Fibroblast of skin of abdomen (primary cell): ENCODE data around the gene TSPYL2. TPM values are rescaled to one million over a fixed set of nuclear protein-coding genes. Genes with fewer than 3 reads are reported as not detected.
A peak's percentile ranks its signal among the peaks of the same experiment; 100 is the strongest.

ENCODE experiments used
- DNase-seq: peaks from one replicate; pipeline ENCODE4 v3.0.0-alpha.2; 2013
- polyA plus RNA-seq, 2 experiments: library from polyadenylated mRNA; unstranded; fragments of 120-200 nt; gene quantifications; one replicate each; pipeline ENCODE4 v1.2.1, GENCODE V29; 2013; ENCODE audit not compliant: insufficient read length in 2 of 2

The TSPYL2 gene
- polyA plus RNA-seq (2013, experiment 1 of 2; ENCODE audit: insufficient read length) = 26.3 TPM
- polyA plus RNA-seq (2013, experiment 2 of 2; ENCODE audit: insufficient read length) = 23.8 TPM

GRCh38 chrX:53081925-53082772 lies at the start of gene TSPYL2:
Gene TSPYL2 (plus strand): TSS chrX:53082367. CDS start chrX:53082499, 132 bp downstream.
- DNase-seq = peak; percentile 99

GRCh38 chrX:53036149-53036548 lies 46.0 kb upstream of the TSPYL2 start:
- DNase-seq = no peak

- no peak for DNase-seq
Observed at GRCh38 chrX:53039236-53039635, 42.9 kb upstream of the TSPYL2 start.

GRCh38 chrX:53044995-53045394 lies 37.2 kb upstream of the TSPYL2 start:
- DNase-seq = no peak

GRCh38 chrX:53047228-53047627 lies 34.9 kb upstream of the TSPYL2 start:
- DNase-seq = no peak

GRCh38 chrX:53048169-53049126 lies 33.7 kb upstream of the TSPYL2 start, which contains the start of gene GPR173:
Gene GPR173 (plus strand): TSS chrX:53048789. CDS start chrX:53076622, 27,833 bp downstream.
- peak; percentile 77 for DNase-seq

- DNase-seq = no peak
Observed at GRCh38 chrX:53049127-53049517, 33.0 kb upstream of the TSPYL2 start.

DNA sequence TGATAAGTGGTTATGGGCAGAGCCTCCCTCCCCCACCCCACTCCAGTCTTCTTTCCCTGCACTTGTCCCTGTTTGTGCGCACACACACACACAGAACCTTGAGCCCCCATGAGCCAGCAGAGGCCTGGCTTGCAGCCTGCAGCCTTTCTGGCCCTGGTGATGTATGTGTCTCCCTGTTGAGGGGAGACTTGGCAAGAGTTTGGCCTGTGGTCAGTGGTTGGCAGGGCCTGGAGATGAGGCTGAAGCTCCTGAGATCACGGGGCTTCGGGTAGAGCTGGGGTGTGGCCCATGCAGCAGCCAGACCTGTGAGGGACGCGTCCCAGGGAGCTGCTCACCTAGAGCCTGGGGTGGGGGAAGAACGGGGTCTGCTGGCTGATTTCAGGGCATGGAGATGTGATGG lies 31.3 kb upstream of the TSPYL2 start:
- no peak for DNase-seq

DNA sequence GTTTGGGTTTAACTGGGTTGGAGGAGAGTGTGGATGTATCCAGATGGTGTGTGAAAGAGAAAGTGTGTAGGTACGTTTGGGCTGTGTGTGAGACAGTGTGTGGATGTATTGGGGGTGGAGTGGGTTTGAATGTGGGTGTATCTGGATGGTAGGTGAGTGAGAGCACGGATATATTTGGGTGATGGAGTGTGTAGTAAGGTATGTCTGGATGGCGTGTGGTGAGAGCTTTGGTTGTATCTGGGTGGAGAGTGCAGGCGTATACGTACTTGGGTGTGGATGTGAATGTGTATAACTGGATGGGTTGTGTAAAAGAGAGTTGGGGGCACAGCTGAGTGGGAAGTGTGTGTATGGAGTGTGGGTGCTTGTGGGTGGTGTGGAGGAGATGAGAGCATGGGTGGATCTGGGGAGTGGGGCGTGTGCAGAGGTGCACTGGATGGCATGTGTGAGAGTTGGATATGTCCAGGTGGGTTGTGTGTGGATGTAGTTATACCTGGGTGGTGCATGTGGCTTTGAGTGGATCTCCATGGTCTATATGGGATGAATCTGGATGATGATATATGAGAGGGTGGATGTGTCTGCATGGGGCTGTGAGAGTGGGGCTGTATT lies 26.8 kb upstream of the TSPYL2 start:
- no peak for DNase-seq

DNA sequence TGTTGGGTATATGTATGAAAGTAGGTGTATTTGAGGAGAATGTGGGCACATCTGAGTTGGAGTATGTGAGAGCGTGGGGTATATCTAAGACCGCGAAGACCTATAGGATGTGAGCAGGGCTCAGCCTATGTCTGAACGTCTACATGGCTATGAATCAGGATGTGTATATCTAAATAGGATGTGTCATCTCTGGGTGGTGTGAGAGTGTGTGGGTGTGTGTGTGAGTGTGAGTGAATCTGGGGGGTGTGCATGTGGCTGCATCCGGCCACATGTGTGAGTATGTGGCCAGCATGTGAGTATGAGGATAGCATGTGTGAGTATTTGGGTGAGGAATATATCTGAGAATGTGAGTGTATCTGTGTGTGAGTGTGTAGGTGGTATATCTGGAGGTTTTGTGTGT lies 25.9 kb upstream of the TSPYL2 start:
- DNase-seq = no peak

DNA sequence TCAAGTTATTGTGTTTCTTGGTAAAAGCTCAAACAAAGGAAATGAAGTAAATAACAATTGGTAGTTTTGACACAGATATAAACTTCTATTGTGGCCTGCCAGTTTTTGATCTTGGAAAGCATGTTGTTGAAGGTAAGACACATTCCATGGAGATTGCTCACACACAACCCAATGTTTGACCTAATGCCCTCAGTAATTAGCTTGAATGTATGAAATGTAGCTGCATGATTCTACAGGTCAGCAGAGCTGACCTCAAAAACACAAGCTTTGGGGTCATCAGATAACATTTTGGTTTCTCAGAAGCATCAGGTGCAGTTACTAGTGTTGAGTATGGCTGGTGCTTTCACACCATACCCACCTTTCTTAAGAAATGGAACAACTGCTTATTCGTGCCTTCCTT lies 17.1 kb upstream of the TSPYL2 start:
- no peak for DNase-seq

DNA sequence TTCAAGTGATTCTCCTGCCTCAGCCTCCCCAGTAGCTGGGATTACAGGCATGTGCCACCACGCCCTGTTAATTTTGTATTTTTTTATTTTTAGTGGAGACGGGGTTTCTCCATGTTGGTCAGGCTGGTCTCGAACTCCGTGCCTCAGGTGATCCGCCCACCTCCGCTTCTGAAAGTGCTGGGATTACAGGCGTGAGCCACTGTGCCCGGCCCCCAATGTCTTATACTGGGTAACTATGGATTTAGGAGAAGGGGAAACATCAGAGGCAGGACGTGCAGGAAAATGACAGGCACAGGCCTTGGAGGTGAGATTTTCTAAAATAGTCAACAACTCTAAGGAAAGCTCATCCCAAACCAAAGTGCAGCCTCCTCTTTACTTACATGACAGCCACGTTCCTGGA lies 11.1 kb upstream of the TSPYL2 start:
- no peak for DNase-seq

DNA sequence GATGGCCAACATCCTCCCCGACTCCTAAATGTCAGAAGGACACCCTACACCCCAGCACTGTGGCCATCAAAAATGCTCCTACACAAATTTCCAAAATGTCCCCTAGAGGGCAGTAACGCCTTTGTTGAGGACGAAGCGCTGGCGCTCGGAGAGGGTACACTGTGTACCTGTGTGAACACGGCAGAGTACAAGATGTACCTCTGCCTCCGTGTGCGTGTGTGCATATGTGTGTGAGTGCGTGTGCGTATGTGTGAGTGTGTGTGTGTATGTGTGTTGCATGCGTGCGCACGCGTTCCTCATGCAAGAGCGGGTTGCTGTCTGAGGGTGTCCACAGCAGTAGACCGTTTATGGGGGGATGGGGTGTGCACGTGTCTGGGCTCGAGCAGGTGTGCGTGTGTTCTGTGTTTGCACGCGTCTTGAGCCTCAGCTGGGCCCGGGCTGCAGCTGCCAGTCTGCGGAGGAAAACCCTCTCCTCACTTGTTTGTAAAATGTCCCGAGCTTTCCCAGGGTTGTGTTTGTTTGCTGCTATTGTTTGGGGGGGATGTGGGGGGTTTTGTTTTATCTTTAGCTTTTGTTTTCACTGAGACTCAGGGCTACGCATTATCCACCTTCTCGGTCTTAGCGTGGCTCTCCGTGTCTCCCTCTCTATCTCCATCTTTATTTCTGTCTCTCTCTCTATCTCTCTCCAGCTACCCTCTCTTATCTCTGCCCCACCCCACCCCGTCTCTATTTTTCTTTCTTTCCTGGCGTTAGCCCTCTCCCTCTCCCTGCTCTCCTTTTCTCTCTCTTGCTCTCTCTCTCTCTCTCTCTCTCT lies 10.4 kb upstream of the TSPYL2 start:
- peak; percentile 42 for DNase-seq

DNA sequence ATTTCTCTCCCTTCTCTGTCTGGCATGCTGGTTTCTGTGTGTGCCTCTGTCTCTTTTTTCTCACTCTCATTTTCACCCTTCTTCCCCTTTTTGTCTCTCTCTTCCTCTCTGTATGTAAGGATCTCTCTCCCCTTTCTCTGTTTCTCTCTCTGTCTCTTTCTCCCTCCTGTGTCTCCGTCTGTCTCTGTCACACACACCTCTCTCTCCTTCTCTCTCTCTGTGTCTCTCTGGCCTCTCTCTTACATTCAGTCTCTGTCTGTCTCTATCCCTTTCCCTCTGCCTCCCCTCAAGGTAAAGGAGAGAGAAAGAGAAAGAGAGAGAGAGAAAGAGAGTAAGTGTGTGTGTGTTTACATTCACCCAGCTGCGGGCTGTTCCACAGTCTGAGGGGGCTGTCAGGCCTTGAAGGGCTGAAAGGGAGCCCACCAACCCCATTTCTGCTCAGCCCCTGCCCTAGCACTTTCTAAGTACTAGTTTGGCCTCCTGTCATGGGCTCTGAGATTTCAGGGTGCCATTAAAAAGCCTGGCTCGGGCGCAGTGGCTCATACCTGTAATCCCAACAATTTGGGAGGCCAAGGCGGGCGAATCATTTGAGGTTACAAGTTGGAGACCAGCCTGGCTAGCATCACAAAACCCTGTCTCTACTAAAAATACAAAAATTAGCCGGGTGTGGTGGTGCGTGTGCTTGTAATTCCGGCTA lies 9.6 kb upstream of the TSPYL2 start:
- no peak for DNase-seq

- DNase-seq = no peak
Observed at GRCh38 chrX:53073115-53073586, 9.0 kb upstream of the TSPYL2 start.

- DNase-seq = no peak
Observed at GRCh38 chrX:53075011-53075410, 7.2 kb upstream of the TSPYL2 start.

DNA sequence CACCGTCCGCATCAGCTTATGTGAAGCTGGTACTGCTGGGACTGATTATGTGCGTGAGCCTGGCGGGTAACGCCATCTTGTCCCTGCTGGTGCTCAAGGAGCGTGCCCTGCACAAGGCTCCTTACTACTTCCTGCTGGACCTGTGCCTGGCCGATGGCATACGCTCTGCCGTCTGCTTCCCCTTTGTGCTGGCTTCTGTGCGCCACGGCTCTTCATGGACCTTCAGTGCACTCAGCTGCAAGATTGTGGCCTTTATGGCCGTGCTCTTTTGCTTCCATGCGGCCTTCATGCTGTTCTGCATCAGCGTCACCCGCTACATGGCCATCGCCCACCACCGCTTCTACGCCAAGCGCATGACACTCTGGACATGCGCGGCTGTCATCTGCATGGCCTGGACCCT lies 5.5 kb upstream of the TSPYL2 start:
- no peak for DNase-seq

GRCh38 chrX:53077207-53078197 lies 4.7 kb upstream of the TSPYL2 start:
- DNase-seq = no peak

- no peak for DNase-seq
Observed at GRCh38 chrX:53078943-53079342, 3.2 kb upstream of the TSPYL2 start.
